Fibroblast of the aortic adventitia (primary cell): Measurements from ENCODE around the gene SH3RF2. TPM values are rescaled to one million over a fixed set of nuclear protein-coding genes. Genes with fewer than 3 reads are reported as not detected.

ENCODE experiments used
- DNase-seq: peaks from one replicate; pipeline ENCODE4 v3.0.0-alpha.2; 2010; ENCODE audit warnings: low read depth
- H3K4me3 ChIP-seq: 2 replicates; pipeline ENCODE4 v1.5.1; 2011; ENCODE audit warnings: low read depth, mild to moderate bottlenecking, control low read depth, low read length, moderate library complexity
- CTCF ChIP-seq: IDR thresholded peaks from 2 replicates; pipeline ENCODE4 v1.5.1; 2011; ENCODE audit warnings: mild to moderate bottlenecking, low read length, control low read depth, inconsistent platforms; ENCODE audit not compliant: insufficient read depth
- total RNA-seq: library from RNA; depleted of rRNA; stranded (reverse); fragments of >200 nt; gene quantifications from 2 replicates; pipeline ENCODE4 v1.2.3, GENCODE V29; 2012; ENCODE audit warnings: low replicate concordance

SH3RF2 gene
- total RNA-seq, 1 donor: 6.7 TPM

- DNase-seq: no peak
- peak; percentile 58 for TF ChIP-seq CTCF
- H3K4me3 ChIP-seq: no peak overlapping the region
These were observed 33.3 kb upstream of the SH3RF2 start for GRCh38 chr5:145903113-145903512.

- DNase-seq: peak; percentile 80
- TF ChIP-seq CTCF: no peak
- H3K4me3 ChIP-seq: no peak overlapping the region
These were observed 32.5 kb upstream of the SH3RF2 start for GRCh38 chr5:145903867-145904266.

- DNase-seq: no peak
- H3K4me3 ChIP-seq: no peak overlapping the region
- no peak for TF ChIP-seq CTCF
These were observed 31.6 kb upstream of the SH3RF2 start for GRCh38 chr5:145904743-145905142.

DNA sequence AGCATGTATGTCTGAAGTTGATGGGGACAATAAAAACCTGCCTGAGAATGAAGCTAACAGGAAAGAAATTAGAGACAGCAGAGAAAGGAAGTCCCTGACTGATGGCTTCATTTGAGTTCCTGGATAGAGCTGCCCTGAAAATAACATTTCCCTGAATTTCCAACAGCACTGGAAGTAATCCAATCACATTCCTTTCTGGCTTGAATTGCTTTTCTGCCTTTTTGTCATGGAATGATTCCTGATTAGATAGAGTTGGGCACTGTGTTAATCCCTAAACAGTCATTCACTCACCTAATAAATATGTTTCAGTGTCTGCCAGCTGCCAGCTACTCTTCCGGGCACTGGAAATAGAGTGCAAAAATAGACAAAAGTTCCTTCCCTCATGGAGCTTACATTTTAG, 30.0 kb upstream of the SH3RF2 start:
- no peak for TF ChIP-seq CTCF
- no peak overlapping the region for H3K4me3 ChIP-seq
- DNase-seq: peak; percentile 77

DNA sequence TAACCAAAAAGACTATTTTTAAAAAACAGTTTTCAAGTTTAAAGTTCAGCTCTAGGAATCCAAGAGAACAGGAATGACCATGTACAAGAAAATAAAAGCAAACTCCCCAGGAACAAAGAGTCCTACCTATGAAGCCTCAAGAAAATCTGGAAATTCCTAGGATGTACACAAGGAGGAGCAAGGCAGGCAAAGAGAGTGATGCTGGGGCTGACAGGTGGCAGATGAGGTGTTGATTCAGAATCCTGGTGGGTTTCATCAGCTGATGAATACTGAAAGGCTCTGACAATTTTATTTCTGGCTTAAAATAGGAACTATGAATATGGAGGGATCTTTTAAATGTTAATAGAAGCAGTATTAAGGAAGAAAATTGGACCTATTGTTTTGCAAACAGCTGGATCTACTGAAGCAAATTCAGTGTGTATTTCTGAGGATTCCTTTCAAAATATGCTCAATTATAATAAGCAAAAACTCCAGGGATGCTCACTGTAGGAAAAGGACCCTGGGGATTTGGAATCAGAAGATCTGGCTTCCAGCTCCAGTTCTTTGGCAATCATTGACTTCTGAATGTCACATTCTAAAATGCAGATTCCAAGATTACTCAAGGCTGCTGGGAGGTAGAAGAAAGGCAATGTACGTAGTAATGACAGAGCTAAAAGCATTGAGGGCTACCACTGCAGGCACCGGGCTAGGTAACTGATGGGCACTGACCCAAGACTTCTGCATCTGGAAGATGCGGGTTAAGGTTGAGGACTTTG, 28.0 kb upstream of the SH3RF2 start:
- peak; percentile 60 for DNase-seq
- H3K4me3 ChIP-seq: no peak overlapping the region
- TF ChIP-seq CTCF: peak; percentile 36

DNA sequence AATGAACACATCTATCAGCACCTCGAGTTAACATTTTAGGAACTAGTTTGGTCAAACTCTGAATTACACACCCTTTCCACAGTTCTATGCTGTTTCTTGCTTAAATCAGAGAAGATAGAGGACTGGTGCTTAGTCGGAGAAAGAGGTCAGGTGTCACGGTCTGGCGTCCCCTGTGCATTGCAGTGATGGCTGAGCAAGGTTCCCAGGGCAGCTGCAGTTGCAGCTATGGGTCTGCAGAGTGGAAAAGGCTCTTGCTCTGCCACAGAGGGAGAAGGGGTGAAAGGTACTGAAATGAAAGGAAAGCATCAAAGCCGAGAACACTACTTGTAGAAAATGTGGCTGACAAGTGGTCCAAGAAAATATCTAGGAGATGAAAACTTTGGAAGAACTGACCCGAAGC, 25.2 kb upstream of the SH3RF2 start:
- no peak for DNase-seq
- TF ChIP-seq CTCF: no peak
- H3K4me3 ChIP-seq: no peak overlapping the region

- TF ChIP-seq CTCF: no peak
- no peak overlapping the region for H3K4me3 ChIP-seq
- DNase-seq: no peak
These were observed 24.4 kb upstream of the SH3RF2 start for GRCh38 chr5:145912019-145912418.
